HG03159 (cell line): ENCODE measurements around the gene TBCK.

Experiments
- ATAC-seq: cut with Tn5 transposase; IDR thresholded peaks from one replicate; pipeline ENCODE4 v1.9.1; 2021; ENCODE audit warnings: mild to moderate bottlenecking, moderate library complexity; ENCODE audit not compliant: unreplicated experiment

TBCK gene

DNA sequence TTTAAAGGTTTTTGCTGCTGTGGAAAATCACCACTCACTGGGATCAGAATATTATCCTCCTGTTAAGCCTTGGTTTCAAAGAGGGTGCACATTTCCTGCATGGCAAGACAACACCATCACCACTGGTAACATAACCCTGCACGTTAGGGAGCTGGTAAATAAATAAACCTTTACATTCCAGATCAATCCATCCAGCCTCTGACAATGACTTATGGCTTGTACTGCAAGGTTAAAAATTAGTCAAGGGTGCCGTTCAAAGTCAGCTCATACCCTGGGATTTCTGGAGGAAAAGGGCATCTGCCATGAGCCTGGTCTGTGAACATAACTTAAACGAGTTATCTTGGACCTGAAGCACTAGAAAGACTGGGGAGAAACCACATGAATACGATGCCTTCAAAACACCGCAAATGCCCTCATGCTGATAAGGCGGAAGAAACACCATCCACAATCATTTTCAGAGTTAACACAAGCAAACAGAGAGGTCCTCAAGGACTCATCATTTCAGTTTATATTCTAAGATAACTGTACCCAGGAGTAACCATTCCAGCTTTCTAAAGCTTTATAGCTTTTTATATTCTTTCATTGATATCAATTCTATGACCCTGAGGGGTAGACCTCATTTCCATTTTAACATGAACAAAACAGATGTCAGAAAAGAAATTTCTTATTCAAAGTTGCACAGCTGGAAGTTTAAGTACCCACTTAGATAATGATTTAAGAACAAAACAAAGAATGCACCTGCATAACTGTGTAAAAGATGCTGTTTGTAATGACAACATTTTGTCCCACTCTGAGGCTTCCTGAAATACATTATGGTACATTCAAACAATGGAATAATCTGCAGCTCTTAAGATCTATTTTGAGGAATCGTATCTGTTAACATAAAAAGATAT, 317.6 kb downstream of the TBCK start:
- no peak for ATAC-seq

DNA sequence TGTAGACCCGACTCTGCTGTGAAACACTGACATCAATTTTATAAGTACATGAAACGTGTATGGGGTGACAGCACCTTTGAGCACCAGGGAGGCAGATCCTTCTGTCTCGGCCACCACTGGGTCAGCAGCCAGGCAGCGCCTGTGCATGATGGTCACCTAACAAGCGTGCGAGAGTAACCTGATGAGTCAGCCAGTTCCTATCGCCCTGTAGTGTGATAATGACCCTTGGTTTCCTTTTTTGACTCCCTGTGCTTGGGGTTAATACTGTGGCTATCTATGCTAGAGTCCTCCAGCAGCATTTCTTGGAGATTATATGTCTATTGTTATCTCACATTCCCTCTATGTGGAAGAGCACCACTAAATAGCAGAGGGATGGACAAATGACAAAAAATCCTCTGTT, 319.2 kb downstream of the TBCK start:
- ATAC-seq, result no peak

DNA sequence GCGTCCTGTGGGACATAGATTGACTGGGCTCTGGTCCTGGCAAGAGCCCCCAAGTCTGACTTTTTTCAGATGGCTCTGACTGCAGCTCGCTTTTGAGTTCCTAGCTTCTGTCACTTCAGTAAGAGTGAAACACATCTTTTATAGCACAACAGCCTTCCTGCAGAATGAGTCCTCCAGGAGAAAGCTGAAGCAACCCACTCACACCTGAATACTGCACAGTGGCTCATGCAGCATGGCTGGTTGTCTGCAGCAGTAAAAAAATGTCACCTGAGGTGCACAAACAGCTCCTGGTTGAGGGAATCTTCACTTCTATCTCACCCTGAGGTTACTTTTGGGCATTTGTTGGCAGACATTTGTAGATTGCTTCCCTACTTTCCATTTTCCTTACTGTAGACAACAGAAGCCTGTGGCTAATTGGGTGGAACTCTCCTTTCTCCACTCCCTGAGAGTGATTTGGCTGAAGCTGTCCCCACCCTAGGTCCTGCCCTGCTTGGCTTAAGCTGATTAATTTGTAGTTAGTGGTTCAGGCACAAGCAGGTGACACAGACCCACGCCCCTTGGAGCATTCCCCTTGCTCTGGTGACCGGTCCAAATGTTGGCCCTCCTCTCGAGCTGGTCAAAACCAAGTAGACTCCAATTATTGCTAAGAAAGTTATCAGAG, 321.0 kb downstream of the TBCK start:
- ATAC-seq, result no peak

DNA sequence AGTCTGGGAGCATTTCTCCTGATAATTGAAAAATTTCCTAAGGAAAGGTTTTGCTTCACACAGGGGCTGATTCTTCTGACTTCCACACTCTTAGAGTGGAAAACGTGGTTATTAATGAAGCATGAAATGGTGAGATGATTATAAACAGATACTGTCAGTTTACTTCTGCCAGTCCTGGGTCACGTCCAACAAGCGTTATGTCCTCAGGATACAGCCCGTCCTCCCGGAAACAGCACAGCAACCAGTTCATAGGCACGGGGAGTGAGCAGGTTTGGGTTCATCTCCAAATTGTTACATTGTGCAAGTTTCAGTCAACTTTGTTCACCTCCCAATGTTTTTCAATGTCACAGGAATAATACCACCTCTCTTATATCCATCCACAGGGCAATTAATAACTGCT, 321.9 kb downstream of the TBCK start:
- ATAC-seq, result no peak

DNA sequence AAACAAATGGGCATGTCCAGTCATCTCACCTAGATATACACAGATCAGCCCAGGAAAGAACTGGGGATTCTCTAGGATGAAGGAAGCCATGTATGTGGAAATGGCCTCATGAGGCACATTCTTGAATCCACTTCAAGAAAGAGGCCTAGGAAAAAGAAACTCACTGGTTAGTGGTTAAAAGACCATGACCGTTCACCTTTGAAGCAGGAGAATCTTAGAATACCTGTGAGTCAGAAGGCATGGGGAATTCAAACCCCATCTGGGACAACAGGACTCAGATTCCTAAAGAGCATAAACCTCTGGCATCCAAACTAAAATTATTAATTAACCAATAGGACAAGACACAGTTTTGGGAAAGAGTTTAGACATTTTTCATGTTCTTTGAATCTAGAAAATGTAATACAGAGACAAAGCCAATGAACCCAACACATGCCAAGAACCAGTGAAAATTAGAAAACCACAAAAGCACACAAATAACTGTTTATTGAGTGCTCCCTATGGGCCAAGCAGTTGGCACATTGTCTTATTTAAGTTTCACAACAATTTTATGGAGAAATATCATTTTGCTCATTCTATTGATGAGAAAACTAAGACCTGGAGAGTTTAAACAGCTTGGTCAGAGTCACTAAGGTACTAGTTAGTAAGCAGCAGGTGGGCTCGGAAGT, 323.2 kb downstream of the TBCK start:
- ATAC-seq, result no peak

DNA sequence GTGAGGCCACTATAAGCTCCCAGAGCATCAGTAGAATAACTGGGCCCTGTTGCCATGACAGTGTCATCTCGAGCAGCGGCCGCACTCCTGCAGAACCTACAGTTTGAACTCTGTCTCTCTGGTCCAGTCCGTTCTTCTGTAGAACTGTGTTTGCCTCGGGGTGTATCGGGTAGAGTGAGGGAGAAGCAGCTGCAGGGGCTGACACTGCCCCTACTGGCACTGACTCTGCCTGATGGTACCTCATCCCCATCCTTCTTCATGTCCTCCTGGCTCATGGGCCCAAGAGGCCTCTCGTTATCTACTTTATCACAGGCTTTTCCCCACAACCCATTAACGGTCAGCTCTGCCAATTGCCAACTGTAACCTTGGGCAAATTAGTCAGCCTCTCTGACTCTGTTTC, 324.3 kb downstream of the TBCK start:
- no peak for ATAC-seq
